ENCODE measurements around the gene USF3.
A peak's percentile ranks its signal among the peaks of the same experiment; 100 is the strongest.

DNA sequence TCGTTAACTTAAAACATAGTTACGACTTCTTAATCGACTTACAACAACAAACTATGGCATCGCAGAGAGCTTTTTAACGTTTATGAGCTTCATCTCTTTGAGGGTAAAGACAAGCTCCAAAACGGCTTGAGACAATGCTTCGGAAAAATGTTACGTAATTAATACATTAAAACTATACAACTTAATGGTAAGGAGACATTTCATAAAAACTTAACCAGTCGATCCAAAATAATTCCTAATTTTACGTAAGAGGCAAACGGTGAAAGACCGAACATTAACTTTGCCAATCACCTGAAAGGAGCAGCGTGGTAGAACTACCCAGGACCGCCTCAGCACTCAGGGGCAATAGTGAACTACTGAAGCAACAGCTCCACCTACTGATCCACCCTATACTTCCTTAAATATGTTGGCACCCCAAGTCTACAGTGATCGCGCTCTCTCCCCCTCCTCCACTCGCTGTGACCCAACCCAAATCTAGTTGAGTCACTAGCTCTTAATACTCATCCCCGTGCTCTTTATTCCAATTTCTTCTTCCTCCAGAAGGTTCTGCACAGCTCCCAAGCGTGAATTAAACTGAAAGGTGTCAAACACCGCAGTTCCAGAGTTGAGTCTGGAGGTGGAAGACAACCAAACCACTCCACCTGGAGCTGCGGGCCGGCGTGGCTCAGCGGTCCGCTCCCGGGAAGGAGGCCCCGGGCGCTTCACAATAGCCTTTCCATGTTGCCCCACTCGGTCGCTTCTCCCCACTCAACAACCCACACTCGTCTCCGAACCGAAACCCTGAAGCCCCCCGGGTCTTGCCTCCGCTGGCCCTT lies 48.7 kb upstream of the USF3 start:
- TF ChIP-seq POLR2AphosphoS5 (IDR thresholded peaks at IDR 0.05), result peak; percentile 18 to 76 (median 41)
- no peak for TF ChIP-seq EP300 (IDR thresholded peaks at IDR 0.05)

Measured in stomach (tissue), 4 donors.